CD4-positive, alpha-beta T cell treated with Interleukin-12 subunit alpha and Interleukin-12 subunit beta, for 1 hour (primary cell): Measurements from ENCODE around the gene POGLUT3.

Experiments
- DNase-seq: peaks from one replicate; pipeline ENCODE4 v3.0.0-alpha.2; 2020

POGLUT3 gene

DNA sequence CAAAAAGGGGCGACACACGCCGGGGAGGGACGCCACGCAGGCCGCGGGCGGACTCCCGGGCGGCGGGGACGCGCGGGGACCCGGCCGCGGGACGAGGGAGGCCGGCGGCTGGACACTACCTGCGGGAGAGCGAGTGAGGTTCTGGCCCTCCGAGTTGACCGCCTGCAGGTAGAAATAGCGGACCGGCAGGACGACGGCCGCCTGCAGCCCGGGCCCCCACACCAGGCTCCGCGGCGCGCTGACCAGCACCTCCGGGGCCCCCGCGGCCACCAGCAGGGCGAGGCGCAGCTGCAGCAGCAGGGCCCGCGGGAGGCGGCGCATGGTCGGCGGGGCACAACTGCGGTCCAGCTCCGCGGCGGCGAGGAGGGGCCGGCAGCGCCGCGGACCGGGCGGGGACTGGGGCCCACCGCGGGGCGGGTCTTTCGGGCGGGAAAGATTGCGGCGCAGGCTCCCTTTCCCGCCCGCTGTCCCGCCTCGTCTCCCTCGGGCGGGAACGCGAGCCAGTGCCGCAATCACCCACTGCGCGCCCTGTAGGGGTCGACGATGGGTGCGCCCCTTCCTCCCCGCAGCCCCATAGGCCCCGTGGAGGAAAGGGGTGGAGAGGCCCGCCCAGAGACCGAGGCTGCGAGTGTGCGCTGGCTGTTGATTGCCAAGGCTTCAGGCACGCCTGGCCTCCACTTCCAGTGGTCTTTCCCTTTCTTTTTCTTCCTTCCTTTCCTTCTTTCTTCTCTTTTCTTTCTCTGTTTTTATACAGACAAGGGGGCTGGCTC, at the start of gene POGLUT3:
TSS of gene POGLUT3 (minus strand) at position 339 of the 770 bp plus-strand sequence. CDS start at position 321, 18 bp downstream.
- peak; percentile 45 for DNase-seq

DNA sequence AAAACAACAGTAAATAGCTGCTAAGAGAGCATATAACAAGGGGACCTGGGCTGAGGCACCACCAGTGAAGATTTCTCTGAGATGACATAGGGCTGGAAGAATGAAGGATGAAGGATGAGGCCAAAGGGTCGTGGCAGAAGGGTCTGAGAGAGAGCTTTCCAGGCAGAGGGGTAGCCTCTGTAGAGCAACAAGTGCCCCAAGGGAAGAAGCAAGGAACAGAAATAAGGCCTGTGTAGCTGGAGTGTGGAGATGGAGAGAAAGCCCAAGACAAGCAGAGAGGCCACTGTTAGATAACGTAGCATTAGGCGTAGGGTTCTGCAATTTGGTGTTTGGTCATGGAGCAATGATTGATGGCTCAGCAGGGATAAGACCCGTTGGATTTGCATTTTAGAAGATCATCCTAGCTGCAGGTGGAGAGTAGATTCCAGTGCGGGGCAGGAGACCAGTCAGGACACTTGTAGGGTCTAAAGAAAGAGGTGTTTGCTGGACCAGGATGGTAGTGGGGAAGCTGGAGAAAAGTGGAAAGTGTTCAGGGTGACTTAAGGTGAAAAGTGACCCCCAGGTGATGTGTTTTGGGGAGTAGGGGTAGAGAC, 47.8 kb upstream of the POGLUT3 start:
- no peak for DNase-seq

GRCh38 chr11:108543316-108543964, 45.3 kb upstream of the POGLUT3 start:
- no peak for DNase-seq

- no peak for DNase-seq
These were observed 43.3 kb upstream of the POGLUT3 start for GRCh38 chr11:108541531-108541930.

- no peak for DNase-seq
These were observed 40.3 kb upstream of the POGLUT3 start for GRCh38 chr11:108538502-108538901.

GRCh38 chr11:108538022-108538424, 39.8 kb upstream of the POGLUT3 start:
- DNase-seq, result peak; percentile 12

DNA sequence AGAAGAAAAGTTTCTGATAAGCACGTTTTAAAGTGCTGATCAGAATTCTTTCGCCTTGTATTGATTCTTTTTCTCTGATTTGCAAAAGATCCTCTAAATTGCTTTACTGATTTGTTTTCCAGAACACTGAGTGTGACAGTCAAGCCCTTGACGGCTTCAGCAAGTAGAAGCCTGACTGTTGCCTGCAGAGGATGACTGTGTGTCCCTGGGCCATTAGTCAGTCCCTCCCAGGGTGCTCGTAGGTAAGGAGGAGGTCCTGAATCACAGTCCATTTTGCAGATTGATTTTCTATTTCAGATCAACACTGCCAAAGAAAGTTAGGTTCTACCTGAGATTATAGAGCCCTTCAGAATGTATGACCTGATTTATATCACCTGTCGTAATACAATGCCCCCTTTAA, 38.6 kb upstream of the POGLUT3 start:
- no peak for DNase-seq

DNA sequence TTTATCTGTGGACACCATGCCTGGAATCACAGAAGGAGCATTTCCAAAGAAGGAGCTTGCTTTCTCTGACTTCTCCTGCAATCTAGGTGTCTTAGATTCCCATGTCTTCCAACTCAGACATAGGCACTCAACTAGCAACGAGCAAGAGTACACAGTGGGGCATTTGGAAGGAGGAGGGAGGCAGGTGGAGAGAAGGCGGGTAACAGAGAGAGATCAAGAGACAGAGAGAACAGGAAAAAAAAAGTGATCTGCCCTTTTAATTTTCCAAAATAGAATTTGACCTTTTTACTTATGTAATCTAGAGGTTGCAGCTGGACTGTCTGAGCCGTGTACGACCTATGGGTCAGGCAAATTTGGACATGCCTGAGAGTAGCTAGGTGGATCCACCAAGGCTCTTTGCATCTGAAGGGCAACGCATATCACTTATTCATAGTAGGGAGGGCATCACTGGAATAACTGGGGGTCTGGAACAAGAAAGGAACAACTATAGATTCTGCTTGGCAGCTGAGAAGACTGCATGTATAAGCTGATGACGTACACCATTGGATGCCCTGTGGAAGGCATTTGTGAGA, 37.3 kb upstream of the POGLUT3 start:
- no peak for DNase-seq

DNA sequence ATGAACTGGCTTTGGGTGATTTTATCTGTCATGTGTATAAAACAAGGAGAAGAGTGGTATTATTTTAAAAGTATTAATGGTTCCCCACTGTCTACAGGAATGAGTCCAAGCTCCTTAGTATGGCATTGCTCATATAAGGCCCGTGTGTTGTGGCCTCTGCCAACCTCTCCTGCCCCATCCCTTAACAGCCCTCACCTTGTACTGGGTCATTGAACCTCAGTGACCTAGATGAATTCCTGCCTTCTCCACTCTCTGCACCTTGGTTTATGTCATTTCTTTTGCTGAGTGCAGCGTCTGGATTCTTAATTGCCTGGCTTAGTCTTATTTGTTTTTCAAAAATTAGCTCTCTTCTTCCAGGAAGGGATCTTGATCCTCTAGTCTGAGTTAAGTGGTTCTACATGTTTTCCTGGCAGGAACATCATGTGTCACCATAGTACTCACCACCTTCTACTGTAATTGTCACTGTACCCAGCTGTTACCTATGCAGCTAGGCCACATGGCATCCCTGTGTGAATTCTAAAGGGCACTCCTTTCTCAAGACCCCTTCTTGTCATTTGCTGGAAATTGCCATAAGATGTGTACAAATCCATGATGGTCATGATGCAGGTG, 36.2 kb upstream of the POGLUT3 start:
- no peak for DNase-seq

GRCh38 chr11:108530426-108530825, 32.2 kb upstream of the POGLUT3 start:
- DNase-seq, result no peak

- no peak for DNase-seq
These were observed 29.2 kb upstream of the POGLUT3 start for GRCh38 chr11:108527382-108527781.

DNA sequence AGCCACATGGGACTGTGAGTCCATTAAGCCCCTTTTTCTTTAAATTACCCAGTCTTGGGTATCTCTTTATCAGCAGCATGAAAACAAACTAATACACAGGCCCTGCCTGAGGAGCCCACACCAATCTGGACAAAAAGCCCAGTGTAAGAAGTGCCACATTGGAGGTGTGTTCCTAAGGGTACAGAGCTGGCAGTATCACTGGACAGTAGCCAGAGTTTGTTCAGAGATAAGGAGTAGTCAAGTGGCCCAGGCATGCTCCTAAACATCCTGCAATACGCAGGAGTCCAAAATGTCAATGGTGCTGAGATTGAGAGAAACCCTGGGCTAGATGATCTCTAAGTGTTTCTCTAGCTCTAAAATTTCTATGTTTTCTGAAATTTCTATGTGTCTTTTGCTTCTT, 27.0 kb upstream of the POGLUT3 start:
- DNase-seq, result no peak

GRCh38 chr11:108524422-108524821, 26.2 kb upstream of the POGLUT3 start:
- DNase-seq, result no peak

DNA sequence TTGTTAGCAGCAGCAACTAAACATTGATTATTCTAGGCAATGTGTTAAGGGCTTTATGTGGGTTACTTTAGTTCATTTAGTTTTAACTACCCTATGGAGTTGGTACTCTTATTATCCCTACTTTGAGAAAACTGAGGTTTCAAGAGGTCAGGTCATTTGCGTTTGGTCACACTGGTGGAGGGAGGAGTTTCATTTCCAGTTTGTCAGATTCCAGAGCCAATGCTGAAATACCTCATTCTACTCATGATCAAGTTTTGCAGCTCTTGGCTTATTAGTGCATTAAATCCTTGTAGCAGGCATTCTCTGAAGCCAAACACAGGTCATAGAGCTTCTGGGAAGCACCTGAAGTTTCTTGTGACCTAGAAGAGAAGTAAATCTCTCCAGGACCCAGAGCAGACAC, 24.1 kb upstream of the POGLUT3 start:
- no peak for DNase-seq

DNA sequence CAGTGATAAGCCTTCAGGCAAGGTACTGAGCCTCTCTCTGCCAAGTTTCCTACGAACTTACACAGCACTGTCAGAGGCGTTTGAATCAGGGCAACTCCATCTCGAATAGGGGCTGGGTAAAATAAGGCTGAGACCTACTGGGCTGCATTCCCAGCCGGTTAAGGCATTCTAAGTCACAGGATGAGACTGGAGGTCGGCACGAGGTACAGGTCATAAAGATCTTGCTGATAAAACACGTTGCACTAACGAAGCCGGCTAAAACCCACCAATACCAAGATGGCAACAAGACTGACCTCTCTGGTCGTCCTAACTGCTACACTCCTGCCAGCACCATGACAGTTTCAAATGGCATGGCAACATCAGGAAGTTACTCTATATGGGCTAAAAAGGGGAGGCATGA, 20.4 kb upstream of the POGLUT3 start:
- no peak for DNase-seq

GRCh38 chr11:108516125-108516524, 17.9 kb upstream of the POGLUT3 start:
- DNase-seq, result no peak

GRCh38 chr11:108512708-108513107, 14.5 kb upstream of the POGLUT3 start:
- DNase-seq, result no peak

- no peak for DNase-seq
These were observed 13.8 kb upstream of the POGLUT3 start for GRCh38 chr11:108511851-108512474.

- no peak for DNase-seq
These were observed 10.7 kb upstream of the POGLUT3 start for GRCh38 chr11:108508653-108509593.

- DNase-seq, result no peak
These were observed 3.2 kb upstream of the POGLUT3 start for GRCh38 chr11:108501396-108501795.

DNA sequence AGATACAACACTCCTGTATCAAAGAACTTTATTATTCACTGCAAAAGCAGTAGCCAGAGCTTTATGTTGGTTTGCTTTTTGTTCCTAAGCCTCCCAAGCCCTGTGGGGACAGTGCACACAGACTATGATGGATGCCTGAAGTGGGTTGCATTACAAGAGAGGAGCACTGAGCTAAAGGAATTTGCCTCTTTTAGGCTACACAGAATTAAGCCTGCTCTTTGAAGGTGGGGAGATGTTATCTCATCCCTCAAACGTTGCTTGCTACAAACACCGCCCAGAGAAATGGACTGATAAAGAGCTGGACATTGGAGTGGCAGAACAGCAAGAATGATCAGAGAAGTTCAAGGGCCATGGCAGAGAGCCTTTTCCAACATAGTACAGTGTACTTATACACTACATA, 2.5 kb upstream of the POGLUT3 start:
- no peak for DNase-seq

DNA sequence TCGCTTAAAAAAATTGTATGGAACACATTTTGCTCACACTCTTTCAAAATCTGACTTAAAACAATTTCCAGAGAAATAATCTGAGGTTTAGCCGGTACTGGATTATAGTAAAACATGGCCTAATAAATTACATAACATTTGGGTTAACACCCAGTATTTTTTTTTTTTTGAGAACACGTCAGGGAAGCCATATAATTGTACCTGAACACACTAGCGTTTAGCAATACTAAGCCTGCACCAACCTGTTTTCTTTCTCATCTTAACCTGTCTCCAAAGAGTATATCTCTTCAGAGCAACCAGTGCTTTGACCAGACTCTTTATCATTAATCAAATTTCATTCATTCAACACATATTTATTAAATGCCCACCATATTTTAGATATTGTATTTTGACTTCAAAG, 2.0 kb upstream of the POGLUT3 start:
- no peak for DNase-seq
